ENCODE results near the gene STAT5A.

DNA sequence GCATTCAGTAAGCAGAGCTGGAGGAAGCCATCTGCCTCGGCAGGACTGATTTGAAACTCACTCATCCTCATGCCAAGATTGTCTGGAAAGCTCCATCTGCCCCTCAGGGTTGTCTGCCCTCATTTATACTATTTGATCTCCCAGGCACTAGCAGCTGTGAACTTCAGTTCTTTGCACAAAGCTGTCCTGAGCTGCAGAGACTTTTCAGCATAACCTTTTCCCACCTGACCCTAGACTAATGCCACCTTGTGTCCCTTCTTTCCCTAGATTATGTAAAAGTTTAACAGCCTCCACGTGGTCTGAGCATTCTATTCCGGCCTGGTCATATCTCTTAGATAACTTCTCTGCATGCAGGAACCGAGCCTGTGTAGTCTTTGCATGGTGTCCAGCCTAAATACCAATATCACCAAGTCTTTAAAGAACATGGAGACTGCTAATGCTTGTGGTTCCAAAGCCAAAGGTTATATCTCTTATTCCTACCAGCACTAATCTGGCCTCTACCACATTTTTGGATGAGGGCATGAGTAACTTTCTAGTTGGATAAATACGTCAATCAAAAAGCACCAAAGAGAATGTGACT is 29.1 kb downstream of the STAT5A start:
- TF ChIP-seq GATA2 (IDR thresholded peaks at IDR 0.05; ENCODE audit: low read depth, low read length) = no peak
- TF ChIP-seq GATA3 (IDR thresholded peaks at IDR 0.05; ENCODE audit: low read depth, low read length) = no peak
